Astrocyte (in vitro differentiated cells and primary cell): ENCODE data around the gene ARFRP1.

Source experiments
- CTCF ChIP-seq: IDR thresholded peaks from 2 replicates; pipeline ENCODE4 v1.5.1; 2011; ENCODE audit warnings: low read depth, mild to moderate bottlenecking, inconsistent platforms, low read length, moderate library complexity; ENCODE audit not compliant: insufficient read depth
- EZH2 ChIP-seq: IDR thresholded peaks from 2 replicates; pipeline ENCODE4 v1.6.1; 2012; ENCODE audit warnings: mild to moderate bottlenecking, low read length, inconsistent platforms; ENCODE audit not compliant: insufficient read depth

DNA sequence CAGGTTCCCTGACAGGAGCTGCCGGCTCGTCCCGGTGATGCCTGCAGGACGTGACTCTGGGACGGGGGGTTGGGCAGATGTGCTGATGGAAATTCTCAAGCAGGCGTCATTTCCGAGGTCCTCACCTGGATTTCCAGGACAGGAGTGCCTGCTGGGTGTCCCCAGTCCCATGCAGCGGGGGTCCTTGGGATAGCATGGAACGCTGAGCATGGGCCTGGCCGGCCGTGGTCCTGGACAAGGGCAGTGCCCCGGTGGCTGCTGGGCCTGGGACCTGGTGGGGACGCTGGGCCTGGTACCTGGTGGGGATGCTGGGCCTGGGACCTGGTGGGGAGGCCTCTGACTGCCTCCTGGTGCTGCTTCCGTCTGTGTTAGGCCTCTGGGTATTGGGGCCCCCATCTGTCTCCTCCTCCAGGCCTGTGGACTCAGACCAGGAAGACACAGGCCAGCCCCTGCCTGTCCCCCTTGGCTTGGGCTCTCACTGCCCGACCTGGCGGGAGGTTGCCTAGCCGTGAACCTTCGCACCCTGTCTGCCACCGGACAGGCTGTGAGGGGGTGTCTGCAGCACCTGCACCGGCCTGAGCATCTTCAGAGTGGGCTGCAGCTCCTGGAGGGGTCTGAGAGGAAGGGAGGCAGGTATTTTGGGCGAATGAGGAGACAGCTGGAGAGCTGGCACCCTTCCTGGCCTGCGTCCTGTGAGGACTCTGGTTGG, 43.5 kb downstream of the ARFRP1 start:
- TF ChIP-seq EZH2 = no peak
- TF ChIP-seq CTCF = no peak
